H9 (cell line): ENCODE measurements around the gene PPP1R26. TPM values are rescaled to one million over a fixed set of nuclear protein-coding genes. Genes with fewer than 3 reads are reported as not detected.

Experiments used
- DNase-seq: peaks from one replicate; pipeline ENCODE4 v3.0.0-alpha.2; 2017
- H2AFZ ChIP-seq: one replicate; pipeline ENCODE4 v1.6.1; 2013; ENCODE audit warnings: mild to moderate bottlenecking, low read length, control low read depth, moderate library complexity
- H2AK5ac ChIP-seq: 2 replicates; pipeline ENCODE4 v1.6.1; 2013; ENCODE audit warnings: low read length, control low read depth, mixed read lengths; ENCODE audit not compliant: insufficient read length
- H2BK120ac ChIP-seq: one replicate; pipeline ENCODE4 v1.6.1; 2013; ENCODE audit warnings: low read depth, mild to moderate bottlenecking, low read length, control low read depth, inconsistent platforms; ENCODE audit not compliant: poor library complexity, severe bottlenecking
- H2BK12ac ChIP-seq: 2 replicates; pipeline ENCODE4 v1.6.1; 2013; ENCODE audit warnings: low read length, control low read depth, mixed read lengths, low read depth; ENCODE audit not compliant: insufficient read length
- H2BK15ac ChIP-seq: 2 replicates; pipeline ENCODE4 v1.6.1; 2013; ENCODE audit warnings: low read depth, low read length, control low read depth
- H2BK20ac ChIP-seq: one replicate; pipeline ENCODE4 v1.6.1; 2013; ENCODE audit warnings: low read depth, mild to moderate bottlenecking, low read length, control low read depth, inconsistent platforms; ENCODE audit not compliant: poor library complexity, severe bottlenecking
- H2BK5ac ChIP-seq: 2 replicates; pipeline ENCODE4 v1.6.1; 2013; ENCODE audit warnings: low read length, control low read depth, mixed read lengths; ENCODE audit not compliant: insufficient read length
- H3K14ac ChIP-seq: 2 replicates; pipeline ENCODE4 v1.6.1; 2013; ENCODE audit warnings: low read length, control low read depth; ENCODE audit not compliant: insufficient read depth
- H3K18ac ChIP-seq: 2 replicates; pipeline ENCODE4 v1.6.1; 2013; ENCODE audit warnings: low read depth, mild to moderate bottlenecking, mixed read lengths, low read length, control low read depth; ENCODE audit not compliant: insufficient read length
- H3K23ac ChIP-seq: 2 replicates; pipeline ENCODE4 v1.6.1; 2013; ENCODE audit warnings: low read length, control low read depth, mixed read lengths, low read depth; ENCODE audit not compliant: insufficient read length
- H3K23me2 ChIP-seq: 2 replicates; pipeline ENCODE4 v1.6.1; 2013; ENCODE audit warnings: low read depth, mild to moderate bottlenecking, mixed read lengths, low read length, control low read depth; ENCODE audit not compliant: insufficient read length, poor library complexity, severe bottlenecking
- H3K27ac ChIP-seq: 2 replicates; pipeline ENCODE4 v1.5.1; 2013; ENCODE audit warnings: low read length, control low read depth, mixed read lengths, low read depth; ENCODE audit not compliant: insufficient read length
- H3K27me3 ChIP-seq: 2 replicates; pipeline ENCODE4 v1.6.1; 2013; ENCODE audit warnings: low read length, control low read depth, inconsistent platforms; ENCODE audit not compliant: insufficient read depth
- H3K4ac ChIP-seq: 2 replicates; pipeline ENCODE4 v1.6.1; 2013; ENCODE audit warnings: low read depth, mild to moderate bottlenecking, control low read depth, inconsistent platforms, low read length, moderate library complexity
- H3K4me1 ChIP-seq: 2 replicates; pipeline ENCODE4 v1.6.1; 2013; ENCODE audit warnings: low read length, control low read depth, inconsistent platforms; ENCODE audit not compliant: insufficient read depth
- H3K4me2 ChIP-seq: 2 replicates; pipeline ENCODE4 v1.6.1; 2013; ENCODE audit warnings: low read length, control low read depth, mixed read lengths; ENCODE audit not compliant: insufficient read length, insufficient read depth
- H3K56ac ChIP-seq: 2 replicates; pipeline ENCODE4 v1.6.1; 2013; ENCODE audit warnings: low read depth, mild to moderate bottlenecking, mixed read lengths, low read length, control low read depth; ENCODE audit not compliant: insufficient read length
- H3K79me1 ChIP-seq: 2 replicates; pipeline ENCODE4 v1.6.1; 2013; ENCODE audit warnings: low read depth, mild to moderate bottlenecking, moderate library complexity, low read length, control low read depth, inconsistent platforms; ENCODE audit not compliant: insufficient read depth, poor library complexity, severe bottlenecking
- H3K79me2 ChIP-seq: 2 replicates; pipeline ENCODE4 v1.6.1; 2013; ENCODE audit warnings: low read length, control low read depth, inconsistent platforms; ENCODE audit not compliant: insufficient read depth
- H3K9ac ChIP-seq: 2 replicates; pipeline ENCODE4 v1.6.1; 2013; ENCODE audit warnings: low read length, control low read depth, mixed read lengths; ENCODE audit not compliant: insufficient read length; ENCODE audit errors: extremely low read depth
- H3K9me3 ChIP-seq: one replicate; pipeline ENCODE4 v1.6.1; 2013; ENCODE audit warnings: low read depth, low read length, inconsistent platforms; ENCODE audit not compliant: control insufficient read depth
- H3T11ph ChIP-seq: one replicate; pipeline ENCODE4 v1.6.1; 2013; ENCODE audit warnings: mild to moderate bottlenecking, low read length, control low read depth, inconsistent platforms
- H4K20me1 ChIP-seq: one replicate; pipeline ENCODE4 v1.6.1; 2013; ENCODE audit not compliant: control insufficient read depth, insufficient read length, insufficient read depth
- H4K5ac ChIP-seq: 2 replicates; pipeline ENCODE4 v1.6.1; 2013; ENCODE audit warnings: low read depth, mild to moderate bottlenecking, mixed read lengths, low read length, control low read depth; ENCODE audit not compliant: insufficient read length
- H4K8ac ChIP-seq: replicated peaks from 2 replicates; pipeline ENCODE4 v1.6.1; 2013; ENCODE audit warnings: low read length, control low read depth, mixed read lengths, low read depth; ENCODE audit not compliant: insufficient read length
- H4K91ac ChIP-seq: 2 replicates; pipeline ENCODE4 v1.6.1; 2013; ENCODE audit warnings: low read depth, mild to moderate bottlenecking, moderate library complexity, mixed read lengths, low read length, control low read depth; ENCODE audit not compliant: insufficient read length
- H3K27ac Mint-ChIP-seq, 3 experiments: 2 replicates in 2 of 3; 3 replicates in 1 of 3; pipeline ENCODE4 v1.8.0; 2020 to 2021; ENCODE audit warnings: mixed read lengths in 3 of 3, mild to moderate bottlenecking in 1 of 3, moderate library complexity in 1 of 3
- H3K27me3 Mint-ChIP-seq: 2 replicates; pipeline ENCODE4 v1.8.0; 2021; ENCODE audit warnings: low read depth, mild to moderate bottlenecking, moderate library complexity, mixed read lengths
- H3K36me3 Mint-ChIP-seq, 3 experiments: 2 replicates in 2 of 3; 3 replicates in 1 of 3; pipeline ENCODE4 v1.8.0; 2020 to 2021; ENCODE audit warnings: low read depth in 3 of 3, mixed read lengths in 3 of 3; ENCODE audit not compliant: insufficient read depth in 1 of 3
- H3K4me1 Mint-ChIP-seq, 2 experiments: 2 replicates each; pipeline ENCODE4 v1.8.0; 2020; ENCODE audit warnings: mixed read lengths in 2 of 2
- H3K4me3 Mint-ChIP-seq, 2 experiments: 2 replicates in 1 of 2; 3 replicates in 1 of 2; pipeline ENCODE4 v1.8.0; 2020 to 2021; ENCODE audit warnings: mild to moderate bottlenecking in 2 of 2, mixed read lengths in 2 of 2, moderate library complexity in 1 of 2
- H3K9me3 Mint-ChIP-seq, 2 experiments: 2 replicates in 1 of 2; 3 replicates in 1 of 2; pipeline ENCODE4 v1.8.0; 2020; ENCODE audit warnings: mild to moderate bottlenecking in 2 of 2, mixed read lengths in 2 of 2, moderate library complexity in 1 of 2
- CTCF ChIP-seq: fragments of 200-600 bp; sonication (generic); conservative IDR thresholded peaks from 3 replicates; pipeline ENCODE4 v1.8.0; 2021; ENCODE audit warnings: antibody characterized with exemption, mild to moderate bottlenecking
- WGBS: extraction: QIAGEN DNeasy Blood & Tissue Kit; methylation state at CpG from one replicate; pipeline ENCODE4 v1.1.7; 2013; ENCODE audit warnings: missing lambda C conversion rate, low lambda C conversion rate, mixed read lengths; ENCODE audit not compliant: insufficient read length; ENCODE audit errors: extremely low coverage; 5-methylcytosine and 5-hydroxymethylcytosine counted together
- total RNA-seq: library from RNA; stranded (reverse); gene quantifications from 2 replicates; pipeline ENCODE4 v1.2.1, GENCODE V29; 2021

Gene PPP1R26
- total RNA-seq, 1 experiment from 2014 or later, result 38.0 TPM

- Histone ChIP-seq H2BK20ac (no peak overlapping the region), H4K8ac (no peak overlapping the region), H3K27ac (no peak overlapping the region), H3K79me2 (no peaks in the 10 kb centered on the region), H2BK15ac (no peak overlapping the region), H2AK5ac (no peak overlapping the region), H3K23ac (no peak overlapping the region), H3K9ac (no peak overlapping the region), H4K20me1 (no peaks in the 10 kb centered on the region), H3K4me1 (no peaks in the 10 kb centered on the region), H2BK120ac (no peak overlapping the region), H4K91ac (no peak overlapping the region), H4K5ac (no peak overlapping the region), H3K18ac (no peak overlapping the region), H3K9me3 (no peaks in the 10 kb centered on the region), H3T11ph (no peak overlapping the region), H2BK12ac (no peak overlapping the region), H3K14ac (no peak overlapping the region), H2BK5ac (no peak overlapping the region), H3K23me2 (no peaks in the 10 kb centered on the region), H3K27me3 (no peaks in the 10 kb centered on the region), H3K79me1 (no peaks in the 10 kb centered on the region), H3K4me2 (no peak overlapping the region), H3K56ac (no peak overlapping the region), H2AFZ (no peak overlapping the region), H3K4ac (no peak overlapping the region)
- Mint-ChIP-seq H3K27me3 (peaks cover 2% of the 10 kb centered on the region; the same call in 1 of the 2 replicates), H3K4me3 (no peak overlapping the region), H3K9me3 (peaks cover 0 to 5% of the 10 kb centered on the region in 2 experiments; a peak in 2 of 5 replicates), H3K36me3 (no peaks in the 10 kb centered on the region), H3K4me1 (peaks cover 3 to 5% of the 10 kb centered on the region in 2 experiments; a peak in 2 of 4 replicates), H3K27ac (no peak overlapping the region)
- no peak for TF ChIP-seq CTCF
- DNase-seq, result peak; percentile 20
- WGBS, result no CpG with 5 or more reads among the region's 24 CpGs
Measured at GRCh38 chr9:135517407-135517822, 37.8 kb downstream of the PPP1R26 start.
